GM18507 (cell line): ENCODE data around the gene THSD7A.
A peak's percentile ranks its signal among the peaks of the same experiment; 100 is the strongest.

Experiments used
- DNase-seq: peaks from one replicate; pipeline ENCODE4 v3.0.0; 2011; ENCODE audit warnings: low read depth; ENCODE audit not compliant: insufficient read length; ENCODE audit errors: extremely low spot score
- FAIRE-seq: peaks from 2 replicates; lab custom pipeline; 2011; peaks lifted over from hg19 to GRCh38; lab: Jason Lieb, UNC

Gene THSD7A

GRCh38 chr7:11379641-11380040 lies 452.4 kb downstream of the THSD7A start:
- DNase-seq = no peak
- no peak for FAIRE-seq

GRCh38 chr7:11376529-11376928 lies 455.5 kb downstream of the THSD7A start:
- FAIRE-seq = no peak
- DNase-seq = no peak

- DNase-seq = no peak
- no peak for FAIRE-seq
These were observed 457.4 kb downstream of the THSD7A start for GRCh38 chr7:11374629-11375028.

- FAIRE-seq (no peak), DNase-seq (no peak)
These were observed 458.4 kb downstream of the THSD7A start for GRCh38 chr7:11373546-11374142.

- no peak for DNase-seq
- FAIRE-seq = no peak
These were observed 462.3 kb downstream of the THSD7A start for GRCh38 chr7:11369696-11370095.

- DNase-seq (no peak), FAIRE-seq (no peak)
These were observed 465.9 kb downstream of the THSD7A start for GRCh38 chr7:11366118-11366517.

GRCh38 chr7:11358637-11359036 lies 473.4 kb downstream of the THSD7A start:
- no peak for FAIRE-seq
- no peak for DNase-seq

GRCh38 chr7:11355399-11356005 lies 476.5 kb downstream of the THSD7A start:
- FAIRE-seq = no peak
- no peak for DNase-seq

GRCh38 chr7:11346302-11346701 lies 485.7 kb downstream of the THSD7A start:
- FAIRE-seq (no peak), DNase-seq (no peak)

GRCh38 chr7:11345621-11346020 lies 486.4 kb downstream of the THSD7A start:
- DNase-seq = no peak
- no peak for FAIRE-seq

- FAIRE-seq (peak; percentile 77), DNase-seq (no peak)
These were observed 488.1 kb downstream of the THSD7A start for GRCh38 chr7:11343818-11344413.

GRCh38 chr7:11343136-11343535 lies 488.9 kb downstream of the THSD7A start:
- no peak for FAIRE-seq

GRCh38 chr7:11341285-11341944 lies 490.6 kb downstream of the THSD7A start:
- DNase-seq = no peak
- no peak for FAIRE-seq

More at GRCh38 chr7:11343136-11343535, 488.9 kb downstream of the THSD7A start:
- no peak for DNase-seq

GRCh38 chr7:11336432-11336831 lies 495.6 kb downstream of the THSD7A start:
- FAIRE-seq (no peak), DNase-seq (no peak)

GRCh38 chr7:11335947-11336346 lies 496.1 kb downstream of the THSD7A start:
- DNase-seq (no peak), FAIRE-seq (no peak)

- FAIRE-seq (no peak), DNase-seq (no peak)
These were observed 499.2 kb downstream of the THSD7A start for GRCh38 chr7:11332865-11333228.

- no peak for DNase-seq
- FAIRE-seq = peak; percentile 62
These were observed 499.7 kb downstream of the THSD7A start for GRCh38 chr7:11332186-11332864.

- DNase-seq = no peak
- no peak for FAIRE-seq
These were observed 500.6 kb downstream of the THSD7A start for GRCh38 chr7:11331128-11332102.

- FAIRE-seq = no peak
These were observed 501.3 kb downstream of the THSD7A start for GRCh38 chr7:11330717-11331116.

More at GRCh38 chr7:11330717-11331116, 501.3 kb downstream of the THSD7A start:
- DNase-seq = no peak
